ENCODE measurements around the gene MOGAT1.

Gene MOGAT1

GRCh38 chr2:222669353-222669752 lies 2.1 kb upstream of the MOGAT1 start:
- no peak overlapping the region for H3K4me2 ChIP-seq (ENCODE audit: low read depth, low read length, poor library complexity, severe bottlenecking)

GRCh38 chr2:222670191-222671038 lies 1.0 kb upstream of the MOGAT1 start:
- no peak overlapping the region for H3K4me3 ChIP-seq (ENCODE audit: insufficient read depth, low read length, poor library complexity, severe bottlenecking)
- no peaks in the 10 kb centered on the region for H3K79me2 ChIP-seq (ENCODE audit: insufficient read depth, low read length)
- no peaks in the 10 kb centered on the region for H3K9me2 ChIP-seq (replicated peaks; ENCODE audit: insufficient read depth, low read length)
- no peaks in the 10 kb centered on the region for H3F3A ChIP-seq (ENCODE audit: insufficient read depth)
- H3K9me3 ChIP-seq (ENCODE audit: insufficient read depth, low read length), result no peaks in the 10 kb centered on the region
- no peaks in the 10 kb centered on the region for H4K20me1 ChIP-seq (ENCODE audit: low read depth, low read length)
- no peaks in the 10 kb centered on the region for H3K36me3 ChIP-seq (ENCODE audit: low read length)
- no peak overlapping the region for H2AFZ ChIP-seq (ENCODE audit: low read depth, low read length, severe bottlenecking)
- no peak overlapping the region for H3K9ac ChIP-seq (ENCODE audit: low read length)
- H3K27me3 ChIP-seq (ENCODE audit: low read length), result no peaks in the 10 kb centered on the region
- TF ChIP-seq EZH2phosphoT487 (conservative IDR thresholded peaks at IDR 0.05; ENCODE audit: low read length), result no peak
- no peak for TF ChIP-seq CTCF (IDR thresholded peaks at IDR 0.05; ENCODE audit: insufficient read depth, low read length, poor library complexity, severe bottlenecking)
- no peak overlapping the region for H3K27ac ChIP-seq (ENCODE audit: low read depth, low read length)
- H3K4me2 ChIP-seq (ENCODE audit: low read depth, low read length, poor library complexity, severe bottlenecking), result no peak overlapping the region

More at GRCh38 chr2:222669353-222669752, 2.1 kb upstream of the MOGAT1 start:
- Histone ChIP-seq H3F3A (ENCODE audit: insufficient read depth) (no peaks in the 10 kb centered on the region), H3K4me3 (ENCODE audit: insufficient read depth, low read length, poor library complexity, severe bottlenecking) (no peak overlapping the region), H3K79me2 (ENCODE audit: insufficient read depth, low read length) (no peaks in the 10 kb centered on the region), H2AFZ (ENCODE audit: low read depth, low read length, severe bottlenecking) (no peak overlapping the region), H3K9ac (ENCODE audit: low read length) (no peak overlapping the region), H3K9me2 (replicated peaks; ENCODE audit: insufficient read depth, low read length) (no peaks in the 10 kb centered on the region), H3K36me3 (ENCODE audit: low read length) (no peaks in the 10 kb centered on the region), H3K9me3 (ENCODE audit: insufficient read depth, low read length) (no peaks in the 10 kb centered on the region), H3K27me3 (ENCODE audit: low read length) (no peaks in the 10 kb centered on the region), H3K27ac (ENCODE audit: low read depth, low read length) (no peak overlapping the region), H4K20me1 (ENCODE audit: low read depth, low read length) (no peaks in the 10 kb centered on the region)
- TF ChIP-seq EZH2phosphoT487 (conservative IDR thresholded peaks at IDR 0.05; ENCODE audit: low read length) (no peak), CTCF (IDR thresholded peaks at IDR 0.05; ENCODE audit: insufficient read depth, low read length, poor library complexity, severe bottlenecking) (no peak)

GRCh38 chr2:222672068-222672401 lies 577 bp downstream of the MOGAT1 start:
- Histone ChIP-seq H3K4me3 (ENCODE audit: insufficient read depth, low read length, poor library complexity, severe bottlenecking) (no peak overlapping the region), H3K27ac (ENCODE audit: low read depth, low read length) (no peak overlapping the region), H3K4me2 (ENCODE audit: low read depth, low read length, poor library complexity, severe bottlenecking) (no peak overlapping the region)

More at GRCh38 chr2:222672068-222672401, 577 bp downstream of the MOGAT1 start:
- Histone ChIP-seq H3K36me3 (ENCODE audit: low read length) (no peaks in the 10 kb centered on the region), H2AFZ (ENCODE audit: low read depth, low read length, severe bottlenecking) (no peak overlapping the region), H3K9me3 (ENCODE audit: insufficient read depth, low read length) (no peaks in the 10 kb centered on the region), H3K9ac (ENCODE audit: low read length) (no peak overlapping the region), H3K9me2 (replicated peaks; ENCODE audit: insufficient read depth, low read length) (no peaks in the 10 kb centered on the region), H3K79me2 (ENCODE audit: insufficient read depth, low read length) (no peaks in the 10 kb centered on the region), H3K27me3 (ENCODE audit: low read length) (no peaks in the 10 kb centered on the region), H4K20me1 (ENCODE audit: low read depth, low read length) (no peaks in the 10 kb centered on the region), H3F3A (ENCODE audit: insufficient read depth) (no peaks in the 10 kb centered on the region)
- TF ChIP-seq CTCF (IDR thresholded peaks at IDR 0.05; ENCODE audit: insufficient read depth, low read length, poor library complexity, severe bottlenecking) (no peak), EZH2phosphoT487 (conservative IDR thresholded peaks at IDR 0.05; ENCODE audit: low read length) (no peak)

Data from SU-DHL-6 (cell line).